Measurements from ENCODE around the gene MATR3. TPM values are rescaled to one million over a fixed set of nuclear protein-coding genes. Genes with fewer than 3 reads are reported as not detected.

The MATR3 gene
- polyA plus RNA-seq, 1 donor = 753 TPM

Other genes starting within 250 kb of the MATR3 start
- gene SIL1, start 95.4 kb upstream of the MATR3 start, polyA plus RNA-seq (ENCODE audit: insufficient read length) = 47.8 TPM
- 176 TPM for gene PAIP2, start 48.1 kb downstream of the MATR3 start, polyA plus RNA-seq (ENCODE audit: insufficient read length)
- 15.7 TPM for gene SLC23A1, start 89.6 kb downstream of the MATR3 start, polyA plus RNA-seq (ENCODE audit: insufficient read length)
- 0.96 TPM for gene MZB1, start 96.2 kb downstream of the MATR3 start, polyA plus RNA-seq (ENCODE audit: insufficient read length)
- 2.4 TPM for gene PROB1, start 101.4 kb downstream of the MATR3 start, polyA plus RNA-seq (ENCODE audit: insufficient read length)
- gene SPATA24, start 110.3 kb downstream of the MATR3 start, polyA plus RNA-seq (ENCODE audit: insufficient read length) = 12.7 TPM
- gene DNAJC18, start 145.8 kb downstream of the MATR3 start, polyA plus RNA-seq (ENCODE audit: insufficient read length) = 27.7 TPM
- gene ECSCR, start 169.0 kb downstream of the MATR3 start, polyA plus RNA-seq (ENCODE audit: insufficient read length) = 21.9 TPM
- gene SMIM33, start 177.3 kb downstream of the MATR3 start, polyA plus RNA-seq (ENCODE audit: insufficient read length) = 0.05 TPM
- gene STING1, start 189.0 kb downstream of the MATR3 start, polyA plus RNA-seq (ENCODE audit: insufficient read length) = 31.6 TPM

Data from left kidney (tissue), 1 donor.